SU-DHL-6 (cell line): Measurements from ENCODE around the gene CCDC134.

ENCODE experiments used
- H2AFZ ChIP-seq: fragments of 200-600 bp; sonication (generic); 2 replicates; pipeline ENCODE4 v1.6.1; 2014; ENCODE audit warnings: low read depth, mild to moderate bottlenecking, moderate library complexity, mixed read lengths, antibody characterized with exemption, low read length; ENCODE audit not compliant: severe bottlenecking
- H3F3A ChIP-seq: fragments of 200-600 bp; shearing (Covaris generic); 2 replicates; pipeline ENCODE4 v1.6.0; 2016; ENCODE audit warnings: antibody characterized with exemption, mild to moderate bottlenecking; ENCODE audit not compliant: insufficient read depth
- H3K27ac ChIP-seq: fragments of 200-600 bp; sonication (generic); 2 replicates; pipeline ENCODE4 v1.5.1; 2016; ENCODE audit warnings: low read depth, mild to moderate bottlenecking, low read length, moderate library complexity, mixed read lengths
- H3K27me3 ChIP-seq: fragments of 200-600 bp; sonication (generic), shearing (Covaris generic); 2 replicates; pipeline ENCODE4 v1.6.0; 2014; ENCODE audit warnings: mild to moderate bottlenecking, low read length
- H3K36me3 ChIP-seq: fragments of 200-600 bp; sonication (generic); 2 replicates; pipeline ENCODE4 v1.6.1; 2014; ENCODE audit warnings: mild to moderate bottlenecking, low read length, mixed read lengths
- H3K4me2 ChIP-seq: fragments of 300-600, 200-600 bp; shearing (Covaris generic), sonication (generic); 2 replicates; pipeline ENCODE4 v1.6.0; 2014; ENCODE audit warnings: low read length, low read depth, mild to moderate bottlenecking; ENCODE audit not compliant: poor library complexity, severe bottlenecking
- H3K4me3 ChIP-seq: fragments of 200-600 bp; sonication (generic); 2 replicates; pipeline ENCODE4 v1.5.1; 2014; ENCODE audit warnings: antibody characterized with exemption, low read length, mild to moderate bottlenecking, mixed read lengths; ENCODE audit not compliant: insufficient read depth, poor library complexity, severe bottlenecking
- H3K79me2 ChIP-seq: fragments of 200-600 bp; sonication (generic); 2 replicates; pipeline ENCODE4 v1.6.1; 2014; ENCODE audit warnings: mild to moderate bottlenecking, low read length, moderate library complexity; ENCODE audit not compliant: insufficient read depth
- H3K9ac ChIP-seq: fragments of 200-600 bp; sonication (generic); 2 replicates; pipeline ENCODE4 v1.7.0; 2014; ENCODE audit warnings: mild to moderate bottlenecking, low read length
- H3K9me2 ChIP-seq: fragments of 200-600 bp; sonication (generic); replicated peaks from 2 replicates; pipeline ENCODE4 v1.6.1; 2014; ENCODE audit warnings: low read length; ENCODE audit not compliant: insufficient read depth
- H3K9me3 ChIP-seq: fragments of 200-600 bp; sonication (generic); 2 replicates; pipeline ENCODE4 v1.6.1; 2014; ENCODE audit warnings: low read length, mixed read lengths; ENCODE audit not compliant: insufficient read depth
- H4K20me1 ChIP-seq: fragments of 200-600 bp; sonication (generic); 2 replicates; pipeline ENCODE4 v1.6.1; 2014; ENCODE audit warnings: low read depth, mild to moderate bottlenecking, antibody characterized with exemption, low read length, moderate library complexity, mixed read lengths
- CTCF ChIP-seq: fragments of 200-600 bp; sonication (generic); IDR thresholded peaks from one replicate; pipeline ENCODE4 v1.5.1; 2017; ENCODE audit warnings: antibody characterized with exemption, mild to moderate bottlenecking, low read length, moderate library complexity; ENCODE audit not compliant: insufficient read depth, poor library complexity, severe bottlenecking
- EZH2phosphoT487 ChIP-seq: fragments of 200-600 bp; sonication (generic), shearing (Covaris generic); conservative IDR thresholded peaks from 2 replicates; pipeline ENCODE4 v1.6.1; 2018; ENCODE audit warnings: mild to moderate bottlenecking, antibody characterized with exemption, low read length, moderate library complexity, mixed read lengths

CCDC134 gene

GRCh38 chr22:41821471-41822316, 21.2 kb downstream of the CCDC134 start:
- H3K36me3 ChIP-seq: no peaks in the 10 kb centered on the region
- no peaks in the 10 kb centered on the region for H4K20me1 ChIP-seq
- H3K27ac ChIP-seq: no peak overlapping the region
- H3K27me3 ChIP-seq: no peaks in the 10 kb centered on the region
- H2AFZ ChIP-seq: no peak overlapping the region
- H3K4me3 ChIP-seq: no peak overlapping the region
- H3K9ac ChIP-seq: no peak overlapping the region
- TF ChIP-seq EZH2phosphoT487: no peak
- TF ChIP-seq CTCF: no peak
- no peak overlapping the region for H3K4me2 ChIP-seq
- H3K79me2 ChIP-seq: no peaks in the 10 kb centered on the region
- no peaks in the 10 kb centered on the region for H3F3A ChIP-seq
- H3K9me2 ChIP-seq: no peaks in the 10 kb centered on the region
- H3K9me3 ChIP-seq: no peaks in the 10 kb centered on the region

GRCh38 chr22:41822317-41823057, 22.0 kb downstream of the CCDC134 start:
- H3K79me2 ChIP-seq: no peaks in the 10 kb centered on the region
- no peak overlapping the region for H2AFZ ChIP-seq
- H3K27ac ChIP-seq: no peak overlapping the region
- no peaks in the 10 kb centered on the region for H3K9me2 ChIP-seq
- TF ChIP-seq EZH2phosphoT487 (no peak), CTCF (peak; percentile 37)
- no peak overlapping the region for H3K4me3 ChIP-seq
- no peaks in the 10 kb centered on the region for H3F3A ChIP-seq
- H3K9ac ChIP-seq: no peak overlapping the region
- H3K4me2 ChIP-seq: no peak overlapping the region
- no peaks in the 10 kb centered on the region for H3K27me3 ChIP-seq
- H3K9me3 ChIP-seq: no peaks in the 10 kb centered on the region
- H3K36me3 ChIP-seq: no peaks in the 10 kb centered on the region
- no peaks in the 10 kb centered on the region for H4K20me1 ChIP-seq

DNA sequence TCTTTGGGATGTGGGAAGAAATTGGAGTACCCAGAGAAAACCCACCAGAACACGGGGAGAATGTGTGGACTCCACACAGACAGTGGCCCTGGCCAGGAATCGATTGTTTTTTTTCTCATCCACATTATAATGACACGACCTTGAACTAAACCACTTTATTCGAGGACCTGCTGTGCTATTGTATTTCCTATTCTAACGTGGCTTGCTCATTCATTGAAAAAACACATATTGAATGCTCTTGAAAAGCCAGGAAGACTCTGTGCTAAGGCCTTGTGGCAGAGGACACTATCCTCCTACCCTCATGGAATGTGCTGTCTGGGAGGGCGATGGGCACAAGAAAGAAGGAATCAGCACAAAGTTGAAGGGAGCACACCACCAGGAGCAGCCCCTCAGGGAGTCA, 23.3 kb downstream of the CCDC134 start:
- TF ChIP-seq EZH2phosphoT487 (no peak), CTCF (no peak)
- H3K4me2 ChIP-seq: no peak overlapping the region
- no peaks in the 10 kb centered on the region for H3K36me3 ChIP-seq
- H3K9me2 ChIP-seq: no peaks in the 10 kb centered on the region
- no peak overlapping the region for H3K27ac ChIP-seq
- no peaks in the 10 kb centered on the region for H4K20me1 ChIP-seq
- H3K9me3 ChIP-seq: no peaks in the 10 kb centered on the region
- no peak overlapping the region for H3K9ac ChIP-seq
- H3K79me2 ChIP-seq: no peaks in the 10 kb centered on the region
- no peak overlapping the region for H2AFZ ChIP-seq
- H3K27me3 ChIP-seq: no peaks in the 10 kb centered on the region
- no peaks in the 10 kb centered on the region for H3F3A ChIP-seq
- H3K4me3 ChIP-seq: no peak overlapping the region
